T47D (cell line): Measurements from ENCODE around the gene HSF5.

Experiments used
- DNase-seq, 2 experiments: peaks; one replicate each; pipeline versions ENCODE4 v3.0.0 to v3.0.0-alpha.2; 2011 to 2012; ENCODE audit warnings: low read depth in 1 of 2, low spot score in 1 of 2
- JUND ChIP-seq: IDR thresholded peaks from 2 replicates; pipeline ENCODE4 v1.6.1; 2012; ENCODE audit warnings: low read depth
- in situ Hi-C: cut with HindIII; loops from 2 replicates; pipeline ENCODE4 v1.10.0; 2016; ENCODE audit warnings: low sequenced_read_pairs, low pct_unique_long_range_greater_than_20kb

Gene HSF5

GRCh38 chr17:58529275-58529674, 41.1 kb upstream of the HSF5 start:
- DNase-seq, result no peak
- in situ Hi-C loops, result no loop called here
- no peak for TF ChIP-seq JUND

GRCh38 chr17:58528443-58528842, 40.2 kb upstream of the HSF5 start:
- no peak for TF ChIP-seq JUND
- in situ Hi-C loops, result no loop called here

GRCh38 chr17:58527949-58528348, 39.7 kb upstream of the HSF5 start:
- in situ Hi-C loops, result no loop called here
- no peak for DNase-seq
- no peak for TF ChIP-seq JUND

More at GRCh38 chr17:58528443-58528842, 40.2 kb upstream of the HSF5 start:
- no peak for DNase-seq

GRCh38 chr17:58527306-58527705, 39.1 kb upstream of the HSF5 start:
- DNase-seq, result no peak
- TF ChIP-seq JUND, result no peak
- in situ Hi-C loops, result no loop called here

- no peak for TF ChIP-seq JUND
- no peak for DNase-seq
- in situ Hi-C loops, result no loop called here
Observed at GRCh38 chr17:58525239-58525638, 37.0 kb upstream of the HSF5 start.

- DNase-seq, result no peak
- in situ Hi-C loops, result no loop called here
- TF ChIP-seq JUND, result no peak
Observed at GRCh38 chr17:58521680-58522079, 33.5 kb upstream of the HSF5 start.

GRCh38 chr17:58520843-58521430, 32.7 kb upstream of the HSF5 start:
- DNase-seq, result peak in 1 of 2 experiments; percentile 79
- no peak for TF ChIP-seq JUND
- in situ Hi-C loops, result no loop called here

GRCh38 chr17:58517928-58518609, 29.9 kb upstream of the HSF5 start:
- in situ Hi-C loops, result no loop called here
- DNase-seq, result peak; percentile 98 to 100
- no peak for TF ChIP-seq JUND

GRCh38 chr17:58517378-58517927, 29.2 kb upstream of the HSF5 start:
- in situ Hi-C loops, result no loop called here
- peak in 1 of 2 experiments; percentile 64 for DNase-seq
- TF ChIP-seq JUND, result no peak

GRCh38 chr17:58516644-58517377, 28.6 kb upstream of the HSF5 start:
- DNase-seq, result no peak
- in situ Hi-C loops, result no loop called here
- no peak for TF ChIP-seq JUND

GRCh38 chr17:58515286-58515685, 27.1 kb upstream of the HSF5 start:
- no peak for DNase-seq
- in situ Hi-C loops, result no loop called here
- TF ChIP-seq JUND, result no peak

- no peak for TF ChIP-seq JUND
- no peak for DNase-seq
- in situ Hi-C loops, result no loop called here
Observed at GRCh38 chr17:58514770-58515157, 26.6 kb upstream of the HSF5 start.
